K562 (cell line): Measurements from ENCODE around the gene ITPR2. TPM values are rescaled to one million over a fixed set of nuclear protein-coding genes. Genes with fewer than 3 reads are reported as not detected.

Experiments
- ARID2 ChIP-seq: fragments of 450-650 bp; IDR thresholded peaks from 2 replicates; pipeline ENCODE4 v1.6.1; 2017; ENCODE audit warnings: antibody characterized with exemption, mild to moderate bottlenecking
- CHCHD3 ChIP-seq: fragments of 250-450 bp; sonication (Bioruptor Pico); IDR thresholded peaks from 2 replicates; pipeline ENCODE4 v2.1.2; 2022; ENCODE audit warnings: mild to moderate bottlenecking
- CHD4 ChIP-seq: fragments of 200-600 bp; sonication (generic); IDR thresholded peaks from 3 replicates; pipeline ENCODE4 v1.6.1; 2012; ENCODE audit warnings: low read depth, mild to moderate bottlenecking, mixed read lengths, low read length, inconsistent platforms; ENCODE audit not compliant: insufficient read depth, insufficient replicate concordance, poor library complexity, severe bottlenecking
- GTF2A2 ChIP-seq: IDR thresholded peaks from 2 replicates; pipeline ENCODE4 v1.6.1; 2016; ENCODE audit warnings: mild to moderate bottlenecking, missing genetic modification characterization, missing compliant biosample characterization
- LCOR ChIP-seq: sonication (generic); formaldehyde crosslinking; IDR thresholded peaks from 2 replicates; pipeline ENCODE4 v1.8.0; 2022; ENCODE audit warnings: mild to moderate bottlenecking, missing genetic modification reagents
- POLR2B ChIP-seq: fragments of 450-650 bp; IDR thresholded peaks from 2 replicates; pipeline ENCODE4 v1.6.1; 2018; ENCODE audit warnings: low read depth; ENCODE audit not compliant: partially characterized antibody
- SREBF2 ChIP-seq: sonication (generic); formaldehyde crosslinking; IDR thresholded peaks from 2 replicates; pipeline ENCODE4 v1.4.0; 2020; ENCODE audit warnings: mild to moderate bottlenecking, missing genetic modification reagents
- TRIM28 ChIP-seq: fragments of 450-650 bp; IDR thresholded peaks from 2 replicates; pipeline ENCODE4 v1.6.1; 2017
- polyA plus RNA-seq, 8 experiments: library from polyadenylated mRNA; depleted of rRNA in 4 of 8; stranded (reverse) in 5 of 8; unstranded in 3 of 8; fragments of >200 nt; fragmentation: Nextera tagmentation in 2 of 8; fragmentation: Illumina TruSeq in 1 of 8; extraction: Ambion mirVana in 2 of 8; extraction: Trizol in 1 of 8; gene quantifications; 2 replicates each; pipeline versions ENCODE4 v1.2.1 to v1.2.3, GENCODE V29; 2011 to 2014; ENCODE audit warnings: inconsistent platforms in 1 of 8, missing spikeins in 1 of 8
- total RNA-seq, 7 experiments: library from RNA; depleted of rRNA in 6 of 7; stranded (reverse); fragments of >200 nt in 6 of 7; fragmentation: Illumina TruSeq in 2 of 7; extraction: Trizol in 2 of 7; gene quantifications; 2 replicates each; pipeline versions ENCODE4 v1.2.1 to v1.2.3, GENCODE V29; 2011 to 2021; ENCODE audit warnings: low replicate concordance in 1 of 7
- TF ChIP-seq, protein P1 (sequence below): sonication (generic); formaldehyde crosslinking; IDR thresholded peaks from 2 replicates; pipeline ENCODE4 v1.8.0; 2022; ENCODE audit warnings: mild to moderate bottlenecking, missing genetic modification reagents
- TF ChIP-seq, protein P2 (sequence below): sonication (generic); formaldehyde crosslinking; IDR thresholded peaks from 2 replicates; pipeline ENCODE4 v1.8.0; 2022; ENCODE audit warnings: mild to moderate bottlenecking, missing genetic modification reagents
- TF ChIP-seq, protein P3 (sequence below): fragments of 450-650 bp; IDR thresholded peaks from 2 replicates; pipeline ENCODE4 v1.6.1; 2014; ENCODE audit warnings: low read depth, mild to moderate bottlenecking, moderate library complexity, borderline replicate concordance
- TF ChIP-seq, protein P4 (sequence below): fragments of 450-650 bp; IDR thresholded peaks from 2 replicates; pipeline ENCODE4 v1.7.1; 2018; ENCODE audit warnings: mild to moderate bottlenecking, low read depth; ENCODE audit not compliant: partially characterized antibody
- TF ChIP-seq, protein P5 (sequence below), 2 experiments: fragments of 450-650 bp; conservative IDR thresholded peaks; 2 replicates each; pipeline ENCODE4 v1.6.1; 2017; ENCODE audit warnings: mild to moderate bottlenecking in 2 of 2, moderate library complexity in 2 of 2

ITPR2 gene
- total and polyA plus RNA-seq, 9 of the 15 experiments (the other 6 are each of a cell fraction or from before 2014, with no cell fraction given) = 0.21 to 3.3 (median 0.95) TPM

DNA sequence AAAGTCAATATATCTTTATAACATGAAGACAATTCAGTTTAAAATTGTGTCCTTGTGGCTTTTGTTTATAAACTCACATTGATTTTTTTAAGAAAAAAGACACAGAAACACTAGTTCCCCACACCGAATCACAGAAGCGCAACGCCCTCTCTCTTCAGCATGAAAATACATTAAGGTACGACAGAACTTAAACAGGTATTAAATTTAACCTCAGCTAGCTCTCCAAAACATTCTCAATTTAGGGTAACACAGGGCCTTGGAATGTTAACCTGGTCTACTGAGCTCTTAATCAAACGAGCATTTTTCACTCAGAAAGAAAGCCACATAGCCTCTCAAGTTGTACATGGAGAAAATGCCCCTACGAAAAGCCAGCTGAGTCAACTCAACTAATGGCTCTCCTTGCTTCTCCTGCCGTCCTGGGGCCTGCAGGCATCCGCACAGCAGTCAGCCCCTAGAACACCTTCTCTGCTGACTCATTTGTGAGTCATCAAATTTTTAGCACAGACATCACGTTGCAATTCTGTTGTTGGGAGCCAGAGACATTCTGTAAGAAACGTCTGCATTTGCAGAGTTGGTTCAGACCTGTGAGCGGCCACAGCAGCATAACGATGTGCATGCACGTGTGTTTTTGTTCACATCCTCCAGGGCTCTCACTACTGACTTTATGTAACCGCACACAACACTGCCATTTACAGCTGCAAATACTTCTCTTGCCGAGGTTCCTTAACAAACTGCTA is 141.6 kb downstream of the ITPR2 start (continued):
- TF ChIP-seq, protein P1, sequence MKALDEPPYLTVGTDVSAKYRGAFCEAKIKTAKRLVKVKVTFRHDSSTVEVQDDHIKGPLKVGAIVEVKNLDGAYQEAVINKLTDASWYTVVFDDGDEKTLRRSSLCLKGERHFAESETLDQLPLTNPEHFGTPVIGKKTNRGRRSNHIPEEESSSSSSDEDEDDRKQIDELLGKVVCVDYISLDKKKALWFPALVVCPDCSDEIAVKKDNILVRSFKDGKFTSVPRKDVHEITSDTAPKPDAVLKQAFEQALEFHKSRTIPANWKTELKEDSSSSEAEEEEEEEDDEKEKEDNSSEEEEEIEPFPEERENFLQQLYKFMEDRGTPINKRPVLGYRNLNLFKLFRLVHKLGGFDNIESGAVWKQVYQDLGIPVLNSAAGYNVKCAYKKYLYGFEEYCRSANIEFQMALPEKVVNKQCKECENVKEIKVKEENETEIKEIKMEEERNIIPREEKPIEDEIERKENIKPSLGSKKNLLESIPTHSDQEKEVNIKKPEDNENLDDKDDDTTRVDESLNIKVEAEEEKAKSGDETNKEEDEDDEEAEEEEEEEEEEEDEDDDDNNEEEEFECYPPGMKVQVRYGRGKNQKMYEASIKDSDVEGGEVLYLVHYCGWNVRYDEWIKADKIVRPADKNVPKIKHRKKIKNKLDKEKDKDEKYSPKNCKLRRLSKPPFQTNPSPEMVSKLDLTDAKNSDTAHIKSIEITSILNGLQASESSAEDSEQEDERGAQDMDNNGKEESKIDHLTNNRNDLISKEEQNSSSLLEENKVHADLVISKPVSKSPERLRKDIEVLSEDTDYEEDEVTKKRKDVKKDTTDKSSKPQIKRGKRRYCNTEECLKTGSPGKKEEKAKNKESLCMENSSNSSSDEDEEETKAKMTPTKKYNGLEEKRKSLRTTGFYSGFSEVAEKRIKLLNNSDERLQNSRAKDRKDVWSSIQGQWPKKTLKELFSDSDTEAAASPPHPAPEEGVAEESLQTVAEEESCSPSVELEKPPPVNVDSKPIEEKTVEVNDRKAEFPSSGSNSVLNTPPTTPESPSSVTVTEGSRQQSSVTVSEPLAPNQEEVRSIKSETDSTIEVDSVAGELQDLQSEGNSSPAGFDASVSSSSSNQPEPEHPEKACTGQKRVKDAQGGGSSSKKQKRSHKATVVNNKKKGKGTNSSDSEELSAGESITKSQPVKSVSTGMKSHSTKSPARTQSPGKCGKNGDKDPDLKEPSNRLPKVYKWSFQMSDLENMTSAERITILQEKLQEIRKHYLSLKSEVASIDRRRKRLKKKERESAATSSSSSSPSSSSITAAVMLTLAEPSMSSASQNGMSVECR (CRISPR knock-in tag) = no peak
- TF ChIP-seq, protein P2, sequence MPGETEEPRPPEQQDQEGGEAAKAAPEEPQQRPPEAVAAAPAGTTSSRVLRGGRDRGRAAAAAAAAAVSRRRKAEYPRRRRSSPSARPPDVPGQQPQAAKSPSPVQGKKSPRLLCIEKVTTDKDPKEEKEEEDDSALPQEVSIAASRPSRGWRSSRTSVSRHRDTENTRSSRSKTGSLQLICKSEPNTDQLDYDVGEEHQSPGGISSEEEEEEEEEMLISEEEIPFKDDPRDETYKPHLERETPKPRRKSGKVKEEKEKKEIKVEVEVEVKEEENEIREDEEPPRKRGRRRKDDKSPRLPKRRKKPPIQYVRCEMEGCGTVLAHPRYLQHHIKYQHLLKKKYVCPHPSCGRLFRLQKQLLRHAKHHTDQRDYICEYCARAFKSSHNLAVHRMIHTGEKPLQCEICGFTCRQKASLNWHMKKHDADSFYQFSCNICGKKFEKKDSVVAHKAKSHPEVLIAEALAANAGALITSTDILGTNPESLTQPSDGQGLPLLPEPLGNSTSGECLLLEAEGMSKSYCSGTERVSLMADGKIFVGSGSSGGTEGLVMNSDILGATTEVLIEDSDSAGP (CRISPR knock-in tag) = no peak
- TF ChIP-seq, protein P3, sequence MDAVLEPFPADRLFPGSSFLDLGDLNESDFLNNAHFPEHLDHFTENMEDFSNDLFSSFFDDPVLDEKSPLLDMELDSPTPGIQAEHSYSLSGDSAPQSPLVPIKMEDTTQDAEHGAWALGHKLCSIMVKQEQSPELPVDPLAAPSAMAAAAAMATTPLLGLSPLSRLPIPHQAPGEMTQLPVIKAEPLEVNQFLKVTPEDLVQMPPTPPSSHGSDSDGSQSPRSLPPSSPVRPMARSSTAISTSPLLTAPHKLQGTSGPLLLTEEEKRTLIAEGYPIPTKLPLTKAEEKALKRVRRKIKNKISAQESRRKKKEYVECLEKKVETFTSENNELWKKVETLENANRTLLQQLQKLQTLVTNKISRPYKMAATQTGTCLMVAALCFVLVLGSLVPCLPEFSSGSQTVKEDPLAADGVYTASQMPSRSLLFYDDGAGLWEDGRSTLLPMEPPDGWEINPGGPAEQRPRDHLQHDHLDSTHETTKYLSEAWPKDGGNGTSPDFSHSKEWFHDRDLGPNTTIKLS = peak; percentile 59; the same call in 1 of the 2 replicates
- TF ChIP-seq POLR2B (no peak), TRIM28 (peak; percentile 37; the same call in 1 of the 2 replicates), CHCHD3 (CRISPR knock-in tag) (no peak), ARID2 (no peak), GTF2A2 (tag) (0 out of 2 replicates have a peak, but pooled peaks have one; percentile 44), LCOR (no peak), CHD4 (no peak), SREBF2 (CRISPR knock-in tag) (no peak)
- TF ChIP-seq, protein P4, sequence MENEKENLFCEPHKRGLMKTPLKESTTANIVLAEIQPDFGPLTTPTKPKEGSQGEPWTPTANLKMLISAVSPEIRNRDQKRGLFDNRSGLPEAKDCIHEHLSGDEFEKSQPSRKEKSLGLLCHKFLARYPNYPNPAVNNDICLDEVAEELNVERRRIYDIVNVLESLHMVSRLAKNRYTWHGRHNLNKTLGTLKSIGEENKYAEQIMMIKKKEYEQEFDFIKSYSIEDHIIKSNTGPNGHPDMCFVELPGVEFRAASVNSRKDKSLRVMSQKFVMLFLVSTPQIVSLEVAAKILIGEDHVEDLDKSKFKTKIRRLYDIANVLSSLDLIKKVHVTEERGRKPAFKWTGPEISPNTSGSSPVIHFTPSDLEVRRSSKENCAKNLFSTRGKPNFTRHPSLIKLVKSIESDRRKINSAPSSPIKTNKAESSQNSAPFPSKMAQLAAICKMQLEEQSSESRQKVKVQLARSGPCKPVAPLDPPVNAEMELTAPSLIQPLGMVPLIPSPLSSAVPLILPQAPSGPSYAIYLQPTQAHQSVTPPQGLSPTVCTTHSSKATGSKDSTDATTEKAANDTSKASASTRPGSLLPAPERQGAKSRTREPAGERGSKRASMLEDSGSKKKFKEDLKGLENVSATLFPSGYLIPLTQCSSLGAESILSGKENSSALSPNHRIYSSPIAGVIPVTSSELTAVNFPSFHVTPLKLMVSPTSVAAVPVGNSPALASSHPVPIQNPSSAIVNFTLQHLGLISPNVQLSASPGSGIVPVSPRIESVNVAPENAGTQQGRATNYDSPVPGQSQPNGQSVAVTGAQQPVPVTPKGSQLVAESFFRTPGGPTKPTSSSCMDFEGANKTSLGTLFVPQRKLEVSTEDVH = no peak
- TF ChIP-seq, protein P5, sequence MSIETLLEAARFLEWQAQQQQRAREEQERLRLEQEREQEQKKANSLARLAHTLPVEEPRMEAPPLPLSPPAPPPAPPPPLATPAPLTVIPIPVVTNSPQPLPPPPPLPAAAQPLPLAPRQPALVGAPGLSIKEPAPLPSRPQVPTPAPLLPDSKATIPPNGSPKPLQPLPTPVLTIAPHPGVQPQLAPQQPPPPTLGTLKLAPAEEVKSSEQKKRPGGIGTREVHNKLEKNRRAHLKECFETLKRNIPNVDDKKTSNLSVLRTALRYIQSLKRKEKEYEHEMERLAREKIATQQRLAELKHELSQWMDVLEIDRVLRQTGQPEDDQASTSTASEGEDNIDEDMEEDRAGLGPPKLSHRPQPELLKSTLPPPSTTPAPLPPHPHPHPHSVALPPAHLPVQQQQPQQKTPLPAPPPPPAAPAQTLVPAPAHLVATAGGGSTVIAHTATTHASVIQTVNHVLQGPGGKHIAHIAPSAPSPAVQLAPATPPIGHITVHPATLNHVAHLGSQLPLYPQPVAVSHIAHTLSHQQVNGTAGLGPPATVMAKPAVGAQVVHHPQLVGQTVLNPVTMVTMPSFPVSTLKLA (conservative IDR thresholded peaks at IDR 0.05) = peak; percentile 37 to 73; a peak in 2 of 4 replicates
